ENCODE results near the gene RAD18.

RAD18 gene

GRCh38 chr3:8967553-8967952 lies 4.3 kb upstream of the RAD18 start:
- Histone ChIP-seq H2AFZ (ENCODE audit: low read length) (no peak overlapping the region), H3K4me2 (ENCODE audit: insufficient read depth, low read length, poor library complexity, severe bottlenecking) (no peak overlapping the region), H3K9ac (ENCODE audit: low read depth, low read length, poor library complexity) (no peak overlapping the region), H3K18ac (ENCODE audit: low read length) (no peak overlapping the region), H3K27me3 (ENCODE audit: control insufficient read depth in 3 of 3, insufficient read depth in 3 of 3, low read depth in 1 of 3, low read length in 3 of 3) (no peaks in the 10 kb centered on the region), H4K91ac (ENCODE audit: low read depth, low read length, poor library complexity) (no peak overlapping the region), H3K4ac (ENCODE audit: low read length) (no peak overlapping the region), H3K4me1 (ENCODE audit: control insufficient read depth in 2 of 2, insufficient read depth in 1 of 2, low read depth in 1 of 2, low read length in 2 of 2) (peaks cover 2 to 8% of the 10 kb centered on the region in 2 donors), H3K27ac (replicated peaks; ENCODE audit: low read length) (no peak overlapping the region), H4K8ac (ENCODE audit: low read depth, low read length) (no peak overlapping the region), H3K14ac (ENCODE audit: low read length) (no peak overlapping the region), H2BK5ac (ENCODE audit: low read length) (no peak overlapping the region), H3K23ac (ENCODE audit: low read depth, low read length, poor library complexity) (no peak overlapping the region), H3K36me3 (replicated peaks in 1 of 2; ENCODE audit: control insufficient read depth in 2 of 2, insufficient read depth in 2 of 2, low read length in 2 of 2) (no peaks in the 10 kb centered on the region), H2BK12ac (ENCODE audit: low read length) (no peak overlapping the region), H3K9me3 (replicated peaks in 1 of 2; ENCODE audit: control insufficient read depth in 2 of 2, insufficient read depth in 1 of 2, low read depth in 1 of 2, low read length in 2 of 2) (no peaks in the 10 kb centered on the region), H3K79me1 (ENCODE audit: low read depth, low read length) (peaks cover 3% of the 10 kb centered on the region), H3K4me3 (ENCODE audit: low read length in 2 of 2) (no peak overlapping the region), H2BK120ac (ENCODE audit: low read depth, low read length) (no peak overlapping the region), H2AK5ac (ENCODE audit: low read depth, low read length) (no peak overlapping the region), H2BK15ac (ENCODE audit: low read length) (no peak overlapping the region)
- DNase-seq (ENCODE audit: low spot score), result no peak
- WGBS, 2 donors (ENCODE audit: extremely low coverage in 2 of 2, insufficient read length in 2 of 2, insufficient replicate concordance in 1 of 2), result no CpG with 5 or more reads among the region's 5 CpGs

DNA sequence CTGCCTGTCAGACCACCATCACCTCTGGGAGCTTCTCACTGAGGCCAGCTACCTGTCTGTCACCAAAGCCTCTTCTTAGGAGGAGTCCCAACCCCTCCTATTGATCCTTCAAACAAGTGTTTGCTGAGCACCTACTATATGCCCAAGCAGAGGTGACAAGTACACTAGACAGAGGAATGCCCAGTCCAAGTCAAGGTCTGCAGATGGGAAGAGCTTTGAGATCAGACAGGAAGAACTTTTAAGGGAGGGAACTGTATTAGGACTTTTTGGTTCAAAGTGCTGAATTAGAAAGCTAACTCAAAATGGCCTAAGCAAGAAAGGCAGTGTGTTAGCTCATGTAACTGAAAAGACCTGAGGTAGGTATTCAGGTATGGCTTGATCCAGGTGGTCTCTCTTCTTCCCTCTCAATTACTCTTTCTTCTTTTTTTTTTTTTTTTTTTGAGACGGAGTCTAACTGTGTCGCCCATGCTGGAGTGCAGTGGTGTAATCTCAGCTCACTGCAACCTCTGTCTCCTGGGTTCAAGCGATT lies 3.6 kb upstream of the RAD18 start:
- no CpG with 5 or more reads among the region's 3 CpGs for WGBS, 2 donors (ENCODE audit: extremely low coverage in 2 of 2, insufficient read length in 2 of 2, insufficient replicate concordance in 1 of 2)
- Histone ChIP-seq H3K9ac (ENCODE audit: low read depth, low read length, poor library complexity) (no peak overlapping the region), H2AK5ac (ENCODE audit: low read depth, low read length) (peak overlapping the region; percentile 23), H3K18ac (ENCODE audit: low read length) (no peak overlapping the region), H3K9me3 (replicated peaks in 1 of 2; ENCODE audit: control insufficient read depth in 2 of 2, insufficient read depth in 1 of 2, low read depth in 1 of 2, low read length in 2 of 2) (no peaks in the 10 kb centered on the region), H2BK15ac (ENCODE audit: low read length) (no peak overlapping the region), H3K4ac (ENCODE audit: low read length) (no peak overlapping the region), H3K79me1 (ENCODE audit: low read depth, low read length) (peaks cover 3% of the 10 kb centered on the region), H2BK12ac (ENCODE audit: low read length) (no peak overlapping the region), H3K4me3 (ENCODE audit: low read length in 2 of 2) (no peak overlapping the region), H4K8ac (ENCODE audit: low read depth, low read length) (no peak overlapping the region), H3K14ac (ENCODE audit: low read length) (no peak overlapping the region), H3K23ac (ENCODE audit: low read depth, low read length, poor library complexity) (no peak overlapping the region), H4K91ac (ENCODE audit: low read depth, low read length, poor library complexity) (no peak overlapping the region), H2BK120ac (ENCODE audit: low read depth, low read length) (no peak overlapping the region), H3K27ac (replicated peaks; ENCODE audit: low read length) (no peak overlapping the region), H3K36me3 (replicated peaks in 1 of 2; ENCODE audit: control insufficient read depth in 2 of 2, insufficient read depth in 2 of 2, low read length in 2 of 2) (no peaks in the 10 kb centered on the region), H3K27me3 (ENCODE audit: control insufficient read depth in 3 of 3, insufficient read depth in 3 of 3, low read depth in 1 of 3, low read length in 3 of 3) (no peaks in the 10 kb centered on the region), H3K4me1 (ENCODE audit: control insufficient read depth in 2 of 2, insufficient read depth in 1 of 2, low read depth in 1 of 2, low read length in 2 of 2) (peaks cover 6 to 12% of the 10 kb centered on the region in 2 donors), H3K4me2 (ENCODE audit: insufficient read depth, low read length, poor library complexity, severe bottlenecking) (no peak overlapping the region), H2BK5ac (ENCODE audit: low read length) (no peak overlapping the region), H2AFZ (ENCODE audit: low read length) (no peak overlapping the region)
- DNase-seq (ENCODE audit: low spot score), result no peak

DNA sequence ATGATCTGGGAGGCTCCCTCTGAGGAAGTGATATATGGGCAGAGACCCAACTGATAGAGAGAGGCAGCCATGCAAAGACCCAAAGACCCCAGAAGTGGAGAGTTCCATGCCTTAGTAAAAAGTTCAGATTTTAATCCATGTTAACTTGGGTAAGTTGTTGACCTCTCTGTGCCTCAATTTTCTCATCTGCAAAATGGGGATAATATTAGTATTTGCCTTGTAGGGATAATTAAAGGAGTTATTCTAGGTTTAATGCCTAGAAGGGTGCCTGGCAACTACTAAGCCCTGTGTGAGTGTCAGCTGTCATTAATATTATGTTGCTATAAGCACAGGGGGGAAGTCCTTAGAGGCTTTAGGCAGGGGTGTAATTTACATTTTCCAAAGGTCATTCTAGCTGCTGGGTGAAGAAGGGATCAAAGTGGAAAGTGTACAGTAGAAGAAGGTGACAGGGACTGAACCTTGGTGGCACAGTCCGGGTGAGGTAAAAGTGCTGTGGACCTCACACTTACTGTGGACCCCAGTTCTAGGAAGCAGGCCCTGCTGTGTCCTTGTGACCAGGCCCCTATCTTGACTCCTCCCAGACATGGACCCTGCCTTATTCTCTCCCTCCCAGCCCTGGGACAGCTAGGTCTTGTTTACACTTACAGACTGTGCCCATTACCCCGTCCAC lies 3.0 kb upstream of the RAD18 start:
- H3K9me3 ChIP-seq (replicated peaks in 1 of 2; ENCODE audit: control insufficient read depth in 2 of 2, insufficient read depth in 1 of 2, low read depth in 1 of 2, low read length in 2 of 2), result no peaks in the 10 kb centered on the region
- no CpG with 5 or more reads among the region's 2 CpGs for WGBS, 2 donors (ENCODE audit: extremely low coverage in 2 of 2, insufficient read length in 2 of 2, insufficient replicate concordance in 1 of 2)

DNA sequence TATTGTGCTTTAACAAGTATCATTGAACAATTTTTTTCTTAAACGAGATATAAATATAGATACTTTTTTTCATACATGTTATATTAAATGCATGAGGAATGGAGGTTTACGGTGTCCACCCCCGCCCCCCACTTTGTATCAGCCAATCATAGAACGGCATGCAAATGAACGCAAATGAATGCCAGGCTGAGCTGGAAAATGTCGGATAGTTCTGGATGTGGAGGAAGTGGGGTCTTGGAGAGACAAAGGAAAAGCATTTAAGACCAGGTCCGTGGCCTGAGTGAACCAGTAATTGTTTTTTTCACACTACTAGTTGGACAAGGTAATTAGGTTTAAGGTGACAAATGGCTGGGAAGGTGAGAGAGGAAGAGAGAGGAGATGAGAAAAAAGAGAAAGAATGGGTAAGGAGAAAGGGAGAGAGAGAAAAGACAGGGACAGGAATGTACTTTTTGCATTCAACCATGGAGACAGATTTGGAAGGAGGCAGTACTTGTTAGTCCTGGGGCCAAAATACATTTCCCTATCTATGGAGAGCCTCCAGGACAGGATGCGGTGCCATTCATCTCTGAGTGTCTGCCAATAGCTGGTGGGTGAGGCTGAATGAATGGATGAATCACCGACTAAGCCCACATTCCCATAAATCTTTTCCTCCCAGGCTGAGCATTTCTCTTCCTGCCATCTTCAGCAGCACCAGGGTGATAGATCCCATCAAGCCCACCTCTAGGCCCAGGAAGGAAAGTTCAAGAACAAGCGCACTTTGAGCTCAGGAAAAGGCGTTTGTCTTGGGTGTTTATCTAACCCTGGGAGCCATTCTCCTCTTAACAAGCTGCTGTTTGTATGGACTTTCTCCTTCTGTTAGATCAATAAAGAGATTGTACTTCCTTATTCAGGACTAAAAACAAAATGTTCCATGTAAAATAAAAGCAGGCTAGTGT lies 1.4 kb upstream of the RAD18 start:
- Histone ChIP-seq H3K4ac (ENCODE audit: low read length) (no peak overlapping the region), H2AK5ac (ENCODE audit: low read depth, low read length) (no peak overlapping the region), H2BK120ac (ENCODE audit: low read depth, low read length) (no peak overlapping the region), H3K4me2 (ENCODE audit: insufficient read depth, low read length, poor library complexity, severe bottlenecking) (no peak overlapping the region), H3K27me3 (ENCODE audit: control insufficient read depth in 3 of 3, insufficient read depth in 3 of 3, low read depth in 1 of 3, low read length in 3 of 3) (no peaks in the 10 kb centered on the region), H4K91ac (ENCODE audit: low read depth, low read length, poor library complexity) (no peak overlapping the region), H3K18ac (ENCODE audit: low read length) (no peak overlapping the region), H3K36me3 (replicated peaks in 1 of 2; ENCODE audit: control insufficient read depth in 2 of 2, insufficient read depth in 2 of 2, low read length in 2 of 2) (peaks cover 0 to 19% of the 10 kb centered on the region in 2 donors), H2BK12ac (ENCODE audit: low read length) (no peak overlapping the region), H3K9ac (ENCODE audit: low read depth, low read length, poor library complexity) (no peak overlapping the region), H3K4me1 (ENCODE audit: control insufficient read depth in 2 of 2, insufficient read depth in 1 of 2, low read depth in 1 of 2, low read length in 2 of 2) (peaks cover 4 to 18% of the 10 kb centered on the region in 2 donors), H2BK15ac (ENCODE audit: low read length) (no peak overlapping the region), H3K14ac (ENCODE audit: low read length) (no peak overlapping the region), H3K79me1 (ENCODE audit: low read depth, low read length) (peaks cover 3% of the 10 kb centered on the region), H3K23ac (ENCODE audit: low read depth, low read length, poor library complexity) (no peak overlapping the region), H4K8ac (ENCODE audit: low read depth, low read length) (peak overlapping the region; percentile 52), H2BK5ac (ENCODE audit: low read length) (no peak overlapping the region), H2AFZ (ENCODE audit: low read length) (peak overlapping the region; percentile 78), H3K4me3 (ENCODE audit: low read length in 2 of 2) (no peak overlapping the region), H3K9me3 (replicated peaks in 1 of 2; ENCODE audit: control insufficient read depth in 2 of 2, insufficient read depth in 1 of 2, low read depth in 1 of 2, low read length in 2 of 2) (no peaks in the 10 kb centered on the region), H3K27ac (replicated peaks; ENCODE audit: low read length) (no peak overlapping the region)
- no peak for DNase-seq (ENCODE audit: low spot score)
- WGBS, 2 donors (ENCODE audit: extremely low coverage in 2 of 2, insufficient read length in 2 of 2, insufficient replicate concordance in 1 of 2), result no CpG with 5 or more reads among the region's 11 CpGs

More for the DNA sequence above, 3.0 kb upstream of the RAD18 start:
- Histone ChIP-seq H3K14ac (ENCODE audit: low read length) (no peak overlapping the region), H3K4me2 (ENCODE audit: insufficient read depth, low read length, poor library complexity, severe bottlenecking) (no peak overlapping the region), H3K23ac (ENCODE audit: low read depth, low read length, poor library complexity) (no peak overlapping the region), H2BK5ac (ENCODE audit: low read length) (no peak overlapping the region), H3K36me3 (replicated peaks in 1 of 2; ENCODE audit: control insufficient read depth in 2 of 2, insufficient read depth in 2 of 2, low read length in 2 of 2) (peaks cover 0 to 3% of the 10 kb centered on the region in 2 donors), H3K79me1 (ENCODE audit: low read depth, low read length) (peaks cover 3% of the 10 kb centered on the region), H3K9ac (ENCODE audit: low read depth, low read length, poor library complexity) (no peak overlapping the region), H3K4ac (ENCODE audit: low read length) (no peak overlapping the region), H2AFZ (ENCODE audit: low read length) (no peak overlapping the region), H3K18ac (ENCODE audit: low read length) (no peak overlapping the region), H3K27ac (replicated peaks; ENCODE audit: low read length) (no peak overlapping the region), H4K91ac (ENCODE audit: low read depth, low read length, poor library complexity) (no peak overlapping the region), H3K4me3 (ENCODE audit: low read length in 2 of 2) (no peak overlapping the region), H2AK5ac (ENCODE audit: low read depth, low read length) (peak overlapping the region; percentile 23), H4K8ac (ENCODE audit: low read depth, low read length) (no peak overlapping the region), H2BK12ac (ENCODE audit: low read length) (no peak overlapping the region), H2BK120ac (ENCODE audit: low read depth, low read length) (no peak overlapping the region), H3K27me3 (ENCODE audit: control insufficient read depth in 3 of 3, insufficient read depth in 3 of 3, low read depth in 1 of 3, low read length in 3 of 3) (no peaks in the 10 kb centered on the region), H3K4me1 (ENCODE audit: control insufficient read depth in 2 of 2, insufficient read depth in 1 of 2, low read depth in 1 of 2, low read length in 2 of 2) (peaks cover 6 to 15% of the 10 kb centered on the region in 2 donors), H2BK15ac (ENCODE audit: low read length) (no peak overlapping the region)
- DNase-seq (ENCODE audit: low spot score), result no peak

Data from neuronal stem cell (in vitro differentiated cells).